Tibial nerve (tissue), 4 donors: Measurements from ENCODE around the gene UBASH3A. TPM values are rescaled to one million over a fixed set of nuclear protein-coding genes. Genes with fewer than 3 reads are reported as not detected.

Experiments used
- DNase-seq, 2 donors: peaks; one replicate each; pipeline ENCODE4 v3.0.0-alpha.2; 2019; ENCODE audit warnings: low spot score in 2 of 2
- H3K27ac ChIP-seq, 4 donors: fragments of 200-600 bp; sonication (generic) in 3 of 4; one replicate each; pipeline ENCODE4 v1.5.1; 2017 to 2019; ENCODE audit warnings: mild to moderate bottlenecking in 1 of 4
- H3K27me3 ChIP-seq, 2 donors: fragments of 200-600 bp; sonication (generic) in 1 of 2; one replicate each; pipeline versions ENCODE4 v1.5.1 to v1.6.0; 2017 to 2019
- H3K36me3 ChIP-seq, 3 donors: fragments of 200-600 bp; sonication (generic); one replicate each; pipeline ENCODE4 v1.5.1; 2018 to 2019
- H3K4me1 ChIP-seq, 4 donors: fragments of 200-600 bp; sonication (generic) in 3 of 4; one replicate each; pipeline ENCODE4 v1.5.1; 2017 to 2019
- H3K4me3 ChIP-seq, 4 donors: fragments of 200-600 bp; sonication (generic) in 3 of 4; one replicate each; pipeline ENCODE4 v1.5.1; 2017 to 2019; ENCODE audit warnings: mild to moderate bottlenecking in 1 of 4, moderate library complexity in 1 of 4
- H3K9me3 ChIP-seq, 4 donors: fragments of 200-600 bp; sonication (generic) in 3 of 4; one replicate each; pipeline ENCODE4 v1.5.1; 2017 to 2019
- CTCF ChIP-seq, 5 experiments: fragments of 200-600 bp in 3 of 5; fragments of 450-650 bp in 2 of 5; sonication (generic) in 3 of 5; IDR thresholded peaks; one replicate each; pipeline ENCODE4 v1.5.1; 2016 to 2019; ENCODE audit warnings: antibody characterized with exemption in 5 of 5, mild to moderate bottlenecking in 3 of 5, moderate library complexity in 2 of 5
- EP300 ChIP-seq, 2 donors: sonication (generic); formaldehyde crosslinking; IDR thresholded peaks; one replicate each; pipeline ENCODE4 v1.6.1; 2017; ENCODE audit warnings: antibody characterized with exemption in 2 of 2, mild to moderate bottlenecking in 1 of 2
- POLR2A ChIP-seq, 2 donors: fragments of 450-650 bp; IDR thresholded peaks; one replicate each; pipeline ENCODE4 v1.6.1; 2017; ENCODE audit warnings: antibody characterized with exemption in 2 of 2, mild to moderate bottlenecking in 2 of 2, moderate library complexity in 2 of 2
- WGBS, 2 donors: methylation state at CpG; one replicate each; pipeline ENCODE4 v1.1.5; 2018; 5-methylcytosine and 5-hydroxymethylcytosine counted together
- total RNA-seq, 4 donors: library from RNA; depleted of rRNA; stranded (reverse); fragments of >200 nt; gene quantifications; one replicate each; pipeline ENCODE4 v1.1.0, GENCODE V29; 2016

The UBASH3A gene
- total RNA-seq, 4 donors from 2014 or later: 0.59 to 5.9 (median 0.90) TPM; not detected in 1

GRCh38 chr21:42438316-42439205, 34.9 kb downstream of the UBASH3A start:
- 84 to 89% methylated on average over 25 of the region's 25 CpGs for WGBS, 2 donors
- TF ChIP-seq CTCF (IDR thresholded peaks at IDR 0.05): no peak
- TF ChIP-seq POLR2A (IDR thresholded peaks at IDR 0.05): no peak
- no peak for TF ChIP-seq EP300 (IDR thresholded peaks at IDR 0.05)

GRCh38 chr21:42439284-42440186, 35.8 kb downstream of the UBASH3A start:
- WGBS, 2 donors: 76 to 77% methylated on average over 17 of the region's 17 CpGs
- TF ChIP-seq POLR2A (IDR thresholded peaks at IDR 0.05) (no peak), CTCF (IDR thresholded peaks at IDR 0.05) (no peak), EP300 (IDR thresholded peaks at IDR 0.05) (no peak)
- no peak for DNase-seq
- H3K9me3 ChIP-seq: peaks cover 0 to 7% (median 0%) of the 10 kb centered on the region in 4 donors
- no peaks in the 10 kb centered on the region for H3K4me1 ChIP-seq
- H3K36me3 ChIP-seq: no peaks in the 10 kb centered on the region
- no peaks in the 10 kb centered on the region for H3K27me3 ChIP-seq
- H3K27ac ChIP-seq: no peak overlapping the region
- H3K4me3 ChIP-seq: no peak overlapping the region

More at GRCh38 chr21:42438316-42439205, 34.9 kb downstream of the UBASH3A start:
- Histone ChIP-seq H3K4me3 (no peak overlapping the region), H3K27me3 (no peaks in the 10 kb centered on the region), H3K27ac (no peak overlapping the region), H3K36me3 (no peaks in the 10 kb centered on the region), H3K4me1 (no peaks in the 10 kb centered on the region), H3K9me3 (peaks cover 0 to 11% (median 0%) of the 10 kb centered on the region in 4 donors)
- no peak for DNase-seq

- 67 to 68% methylated on average over 12 of the region's 12 CpGs for WGBS, 2 donors
- Histone ChIP-seq H3K27me3 (no peaks in the 10 kb centered on the region), H3K4me1 (no peaks in the 10 kb centered on the region), H3K36me3 (no peaks in the 10 kb centered on the region), H3K9me3 (peaks cover 0 to 7% (median 0%) of the 10 kb centered on the region in 4 donors), H3K4me3 (no peak overlapping the region), H3K27ac (no peak overlapping the region)
- TF ChIP-seq CTCF (IDR thresholded peaks at IDR 0.05) (no peak), EP300 (IDR thresholded peaks at IDR 0.05) (no peak), POLR2A (IDR thresholded peaks at IDR 0.05) (no peak)
- no peak for DNase-seq
These were observed 36.6 kb downstream of the UBASH3A start for GRCh38 chr21:42440187-42440792.

GRCh38 chr21:42441963-42442362, 38.3 kb downstream of the UBASH3A start:
- no peak for TF ChIP-seq CTCF (IDR thresholded peaks at IDR 0.05)
- no peak for TF ChIP-seq POLR2A (IDR thresholded peaks at IDR 0.05)
- no peak for TF ChIP-seq EP300 (IDR thresholded peaks at IDR 0.05)
- Histone ChIP-seq H3K27me3 (no peaks in the 10 kb centered on the region), H3K36me3 (no peaks in the 10 kb centered on the region), H3K9me3 (peaks cover 0 to 3% (median 0%) of the 10 kb centered on the region in 4 donors), H3K4me3 (no peak overlapping the region), H3K4me1 (no peaks in the 10 kb centered on the region), H3K27ac (no peak overlapping the region)
- 84 to 86% methylated on average over 6 of the region's 6 CpGs for WGBS, 2 donors
- no peak for DNase-seq
